Astrocyte (in vitro differentiated cells and primary cell): Measurements from ENCODE around the gene PFKL. TPM values are rescaled to one million over a fixed set of nuclear protein-coding genes. Genes with fewer than 3 reads are reported as not detected.

Experiments used
- DNase-seq: peaks from one replicate; pipeline ENCODE4 v3.0.0-alpha.2; 2010; ENCODE audit warnings: low read depth
- FAIRE-seq: peaks from 2 replicates; lab custom pipeline; 2011; peaks lifted over from hg19 to GRCh38; lab: Jason Lieb, UNC
- H2AFZ ChIP-seq: 2 replicates; pipeline ENCODE4 v1.6.0; 2012; ENCODE audit warnings: low read depth, low read length, inconsistent platforms
- H3K27ac ChIP-seq: 2 replicates; pipeline ENCODE4 v1.5.1; 2011; ENCODE audit warnings: low read depth, low read length, inconsistent platforms
- H3K27me3 ChIP-seq: 2 replicates; pipeline ENCODE4 v1.6.0; 2011; ENCODE audit warnings: low read length, inconsistent platforms; ENCODE audit not compliant: insufficient read depth
- H3K36me3 ChIP-seq: 2 replicates; pipeline ENCODE4 v1.5.1; 2011; ENCODE audit warnings: low read length, inconsistent platforms; ENCODE audit not compliant: insufficient read depth
- H3K4me1 ChIP-seq: 2 replicates; pipeline ENCODE4 v1.5.1; 2011; ENCODE audit warnings: low read length, inconsistent platforms; ENCODE audit not compliant: insufficient read depth
- H3K4me2 ChIP-seq: 2 replicates; pipeline ENCODE4 v1.6.0; 2012; ENCODE audit warnings: low read length, inconsistent platforms
- H3K4me3 ChIP-seq: 2 replicates; pipeline ENCODE4 v1.5.1; 2011; ENCODE audit warnings: low read depth, mild to moderate bottlenecking, low read length, inconsistent platforms; ENCODE audit not compliant: insufficient read depth
- H3K79me2 ChIP-seq: 2 replicates; pipeline ENCODE4 v1.6.0; 2012; ENCODE audit warnings: mild to moderate bottlenecking, low read length, inconsistent platforms; ENCODE audit not compliant: insufficient read depth
- H3K9ac ChIP-seq: 2 replicates; pipeline ENCODE4 v1.6.0; 2012; ENCODE audit warnings: mild to moderate bottlenecking, low read length, inconsistent platforms
- H3K9me3 ChIP-seq: 2 replicates; pipeline ENCODE4 v1.5.1; 2012; ENCODE audit warnings: low read depth, mild to moderate bottlenecking, low read length, inconsistent platforms; ENCODE audit not compliant: insufficient read depth
- H4K20me1 ChIP-seq: 2 replicates; pipeline ENCODE4 v1.6.0; 2012; ENCODE audit warnings: low read length, inconsistent platforms; ENCODE audit not compliant: insufficient read depth
- H3K27ac Mint-ChIP-seq: one replicate; pipeline ENCODE4 v1.8.0; 2021; ENCODE audit warnings: mild to moderate bottlenecking, mixed read lengths; ENCODE audit not compliant: unreplicated experiment
- H3K27me3 Mint-ChIP-seq: one replicate; pipeline ENCODE4 v1.8.0; 2021; ENCODE audit warnings: low read depth, mixed read lengths; ENCODE audit not compliant: unreplicated experiment
- H3K36me3 Mint-ChIP-seq: one replicate; pipeline ENCODE4 v1.8.0; 2021; ENCODE audit warnings: low read depth, mixed read lengths; ENCODE audit not compliant: unreplicated experiment
- H3K4me1 Mint-ChIP-seq: one replicate; pipeline ENCODE4 v1.8.0; 2021; ENCODE audit warnings: low read depth, mixed read lengths; ENCODE audit not compliant: unreplicated experiment
- H3K4me3 Mint-ChIP-seq: one replicate; pipeline ENCODE4 v1.8.0; 2021; ENCODE audit warnings: mild to moderate bottlenecking, moderate library complexity, mixed read lengths; ENCODE audit not compliant: unreplicated experiment
- H3K9me3 Mint-ChIP-seq: one replicate; pipeline ENCODE4 v1.8.0; 2021; ENCODE audit warnings: mild to moderate bottlenecking, mixed read lengths; ENCODE audit not compliant: unreplicated experiment
- CTCF ChIP-seq: IDR thresholded peaks from 2 replicates; pipeline ENCODE4 v1.5.1; 2011; ENCODE audit warnings: low read depth, mild to moderate bottlenecking, inconsistent platforms, low read length, moderate library complexity; ENCODE audit not compliant: insufficient read depth
- EZH2 ChIP-seq: IDR thresholded peaks from 2 replicates; pipeline ENCODE4 v1.6.1; 2012; ENCODE audit warnings: mild to moderate bottlenecking, low read length, inconsistent platforms; ENCODE audit not compliant: insufficient read depth
- total RNA-seq: library from RNA; stranded (reverse); gene quantifications from 2 replicates; pipeline ENCODE4 v1.2.1, GENCODE V29; 2021

The PFKL gene
- total RNA-seq, 1 donor from 2014 or later: 109 TPM

GRCh38 chr21:44363278-44363677 lies 63.4 kb downstream of the PFKL start:
- Mint-ChIP-seq H3K9me3 (peaks cover 6% of the 10 kb centered on the region), H3K27ac (no peak overlapping the region), H3K4me1 (no peaks in the 10 kb centered on the region), H3K4me3 (no peak overlapping the region), H3K27me3 (peaks cover 34% of the 10 kb centered on the region), H3K36me3 (no peaks in the 10 kb centered on the region)
- Histone ChIP-seq H3K9me3 (no peaks in the 10 kb centered on the region), H3K27me3 (no peaks in the 10 kb centered on the region), H3K9ac (no peak overlapping the region), H3K36me3 (no peaks in the 10 kb centered on the region), H3K4me3 (no peak overlapping the region), H3K27ac (no peak overlapping the region), H2AFZ (no peak overlapping the region), H3K4me1 (no peaks in the 10 kb centered on the region), H3K4me2 (no peak overlapping the region), H4K20me1 (no peaks in the 10 kb centered on the region), H3K79me2 (no peaks in the 10 kb centered on the region)
- FAIRE-seq (no peak), DNase-seq (no peak)
- TF ChIP-seq EZH2: no peak
- TF ChIP-seq CTCF: no peak

GRCh38 chr21:44364151-44365053 lies 64.5 kb downstream of the PFKL start:
- H3K4me3 ChIP-seq: no peak overlapping the region
- H4K20me1 ChIP-seq: no peaks in the 10 kb centered on the region
- no peak overlapping the region for H3K4me2 ChIP-seq
- FAIRE-seq (no peak), DNase-seq (no peak)
- no peaks in the 10 kb centered on the region for H3K27me3 ChIP-seq
- no peak overlapping the region for H3K4me3 Mint-ChIP-seq
- H3K36me3 Mint-ChIP-seq: no peaks in the 10 kb centered on the region
- TF ChIP-seq CTCF: no peak
- no peak for TF ChIP-seq EZH2
- H3K36me3 ChIP-seq: no peaks in the 10 kb centered on the region
- no peaks in the 10 kb centered on the region for H3K9me3 ChIP-seq
- no peaks in the 10 kb centered on the region for H3K4me1 Mint-ChIP-seq
- no peaks in the 10 kb centered on the region for H3K4me1 ChIP-seq
- no peak overlapping the region for H3K27ac Mint-ChIP-seq
- peaks cover 6% of the 10 kb centered on the region for H3K9me3 Mint-ChIP-seq
- H3K27me3 Mint-ChIP-seq: peaks cover 30% of the 10 kb centered on the region
- H3K9ac ChIP-seq: no peak overlapping the region
- no peak overlapping the region for H3K27ac ChIP-seq
- H3K79me2 ChIP-seq: no peaks in the 10 kb centered on the region
- H2AFZ ChIP-seq: no peak overlapping the region
